ENCODE results near the gene ZSCAN9. TPM values are rescaled to one million over a fixed set of nuclear protein-coding genes. Genes with fewer than 3 reads are reported as not detected.

The ZSCAN9 gene
- total and polyA plus RNA-seq, 2 of the 13 experiments (the other 11 are each of a cell fraction or from before 2014, with no cell fraction given): 14.6 to 17.8 TPM

DNA sequence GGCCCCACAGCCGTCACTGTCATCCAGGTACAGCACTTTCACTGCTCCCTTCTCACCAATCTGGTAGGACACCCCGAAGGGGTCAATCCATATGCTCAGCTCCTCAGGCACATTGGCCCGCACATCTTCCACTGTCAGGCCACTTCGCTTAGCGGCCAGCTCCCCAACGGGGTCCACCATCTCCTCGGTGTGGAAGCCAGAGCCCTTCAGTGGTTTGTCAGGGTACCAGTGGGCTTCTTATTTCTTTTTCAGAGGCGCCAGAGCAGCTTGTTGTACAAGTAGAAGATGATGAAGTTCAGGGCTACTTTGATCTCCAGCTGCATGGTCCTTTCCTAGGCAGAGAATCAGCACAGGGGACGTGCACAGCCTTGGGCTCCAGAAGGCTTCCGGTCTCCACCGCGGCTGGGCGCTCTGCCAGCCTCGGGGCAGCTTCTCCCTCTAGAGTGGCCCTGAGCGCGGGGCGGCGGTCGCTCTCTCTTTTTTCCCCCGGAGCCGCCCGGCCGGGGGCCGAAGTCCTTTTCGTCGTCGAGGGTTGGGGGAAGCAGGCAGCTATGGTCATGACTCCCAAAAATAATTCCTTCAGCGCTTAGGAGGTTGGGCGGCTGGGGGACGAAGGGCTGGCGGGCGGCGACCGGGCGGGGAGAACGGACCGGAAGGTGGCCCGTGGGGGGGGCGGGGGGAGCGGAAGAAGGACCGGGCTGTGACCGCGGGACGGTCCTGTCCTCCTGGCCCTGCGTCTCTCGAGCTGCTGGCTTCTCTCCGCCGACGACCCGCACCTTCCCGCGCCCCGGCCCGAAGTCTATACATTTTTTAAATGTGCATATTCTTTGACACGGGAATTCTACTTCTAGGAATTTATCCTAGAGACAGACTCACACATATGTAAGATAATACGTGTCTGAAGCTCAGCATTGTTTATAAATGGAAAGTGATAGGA, 6.5 kb upstream of the ZSCAN9 start (continued):
- TF ChIP-seq, protein P1, sequence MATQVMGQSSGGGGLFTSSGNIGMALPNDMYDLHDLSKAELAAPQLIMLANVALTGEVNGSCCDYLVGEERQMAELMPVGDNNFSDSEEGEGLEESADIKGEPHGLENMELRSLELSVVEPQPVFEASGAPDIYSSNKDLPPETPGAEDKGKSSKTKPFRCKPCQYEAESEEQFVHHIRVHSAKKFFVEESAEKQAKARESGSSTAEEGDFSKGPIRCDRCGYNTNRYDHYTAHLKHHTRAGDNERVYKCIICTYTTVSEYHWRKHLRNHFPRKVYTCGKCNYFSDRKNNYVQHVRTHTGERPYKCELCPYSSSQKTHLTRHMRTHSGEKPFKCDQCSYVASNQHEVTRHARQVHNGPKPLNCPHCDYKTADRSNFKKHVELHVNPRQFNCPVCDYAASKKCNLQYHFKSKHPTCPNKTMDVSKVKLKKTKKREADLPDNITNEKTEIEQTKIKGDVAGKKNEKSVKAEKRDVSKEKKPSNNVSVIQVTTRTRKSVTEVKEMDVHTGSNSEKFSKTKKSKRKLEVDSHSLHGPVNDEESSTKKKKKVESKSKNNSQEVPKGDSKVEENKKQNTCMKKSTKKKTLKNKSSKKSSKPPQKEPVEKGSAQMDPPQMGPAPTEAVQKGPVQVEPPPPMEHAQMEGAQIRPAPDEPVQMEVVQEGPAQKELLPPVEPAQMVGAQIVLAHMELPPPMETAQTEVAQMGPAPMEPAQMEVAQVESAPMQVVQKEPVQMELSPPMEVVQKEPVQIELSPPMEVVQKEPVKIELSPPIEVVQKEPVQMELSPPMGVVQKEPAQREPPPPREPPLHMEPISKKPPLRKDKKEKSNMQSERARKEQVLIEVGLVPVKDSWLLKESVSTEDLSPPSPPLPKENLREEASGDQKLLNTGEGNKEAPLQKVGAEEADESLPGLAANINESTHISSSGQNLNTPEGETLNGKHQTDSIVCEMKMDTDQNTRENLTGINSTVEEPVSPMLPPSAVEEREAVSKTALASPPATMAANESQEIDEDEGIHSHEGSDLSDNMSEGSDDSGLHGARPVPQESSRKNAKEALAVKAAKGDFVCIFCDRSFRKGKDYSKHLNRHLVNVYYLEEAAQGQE (IDR thresholded peaks at IDR 0.05; ENCODE audit: borderline replicate concordance in 1 of 2, low read depth in 1 of 2, low read length in 2 of 2): peak in 1 of 2 experiments; percentile 55; a peak in 1 of 4 replicates
- peak; percentile 74 for TF ChIP-seq REPIN1 (CRISPR knock-in tag; IDR thresholded peaks at IDR 0.05; ENCODE audit: borderline replicate concordance, low read depth)
- TF ChIP-seq FOXO1 (CRISPR knock-in tag; IDR thresholded peaks at IDR 0.05): 0 out of 2 replicates have a peak, but pooled peaks have one; percentile 4
- TF ChIP-seq ZNF672 (CRISPR knock-in tag; IDR thresholded peaks at IDR 0.05): no peak
- TF ChIP-seq ZNF501 (CRISPR knock-in tag; IDR thresholded peaks at IDR 0.05): peak; percentile 74; the same call in 1 of the 2 replicates
- peak; percentile 71; the same call in 1 of the 2 replicates for TF ChIP-seq ZNF777 (CRISPR knock-in tag; IDR thresholded peaks at IDR 0.05)
- no peak for TF ChIP-seq NR2F6 (IDR thresholded peaks at IDR 0.05)
- TF ChIP-seq NR2F6 (CRISPR knock-in tag; IDR thresholded peaks at IDR 0.05): no peak
- no peak for TF ChIP-seq ZSCAN30 (CRISPR knock-in tag; IDR thresholded peaks at IDR 0.05)
- peak; percentile 88; the same call in 1 of the 2 replicates for TF ChIP-seq ZNF775 (CRISPR knock-in tag; IDR thresholded peaks at IDR 0.05; ENCODE audit: borderline replicate concordance)
- peak; percentile 89 for TF ChIP-seq KAT8 (CRISPR knock-in tag; IDR thresholded peaks at IDR 0.05)
- TF ChIP-seq, protein P2, sequence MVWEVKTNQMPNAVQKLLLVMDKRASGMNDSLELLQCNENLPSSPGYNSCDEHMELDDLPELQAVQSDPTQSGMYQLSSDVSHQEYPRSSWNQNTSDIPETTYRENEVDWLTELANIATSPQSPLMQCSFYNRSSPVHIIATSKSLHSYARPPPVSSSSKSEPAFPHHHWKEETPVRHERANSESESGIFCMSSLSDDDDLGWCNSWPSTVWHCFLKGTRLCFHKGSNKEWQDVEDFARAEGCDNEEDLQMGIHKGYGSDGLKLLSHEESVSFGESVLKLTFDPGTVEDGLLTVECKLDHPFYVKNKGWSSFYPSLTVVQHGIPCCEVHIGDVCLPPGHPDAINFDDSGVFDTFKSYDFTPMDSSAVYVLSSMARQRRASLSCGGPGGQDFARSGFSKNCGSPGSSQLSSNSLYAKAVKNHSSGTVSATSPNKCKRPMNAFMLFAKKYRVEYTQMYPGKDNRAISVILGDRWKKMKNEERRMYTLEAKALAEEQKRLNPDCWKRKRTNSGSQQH (CRISPR knock-in tag; IDR thresholded peaks at IDR 0.05; ENCODE audit: low read depth): peak; percentile 50; the same call in 1 of the 2 replicates
- TF ChIP-seq ZNF558 (CRISPR knock-in tag; IDR thresholded peaks at IDR 0.05; ENCODE audit: borderline replicate concordance): peak; percentile 60; the same call in 1 of the 2 replicates
- TF ChIP-seq ZNF441 (CRISPR knock-in tag; IDR thresholded peaks at IDR 0.05; ENCODE audit: borderline replicate concordance): no peak
- TF ChIP-seq DPF2 (CRISPR knock-in tag; IDR thresholded peaks at IDR 0.05; ENCODE audit: borderline replicate concordance, low read depth): no peak
- TF ChIP-seq, protein P3, sequence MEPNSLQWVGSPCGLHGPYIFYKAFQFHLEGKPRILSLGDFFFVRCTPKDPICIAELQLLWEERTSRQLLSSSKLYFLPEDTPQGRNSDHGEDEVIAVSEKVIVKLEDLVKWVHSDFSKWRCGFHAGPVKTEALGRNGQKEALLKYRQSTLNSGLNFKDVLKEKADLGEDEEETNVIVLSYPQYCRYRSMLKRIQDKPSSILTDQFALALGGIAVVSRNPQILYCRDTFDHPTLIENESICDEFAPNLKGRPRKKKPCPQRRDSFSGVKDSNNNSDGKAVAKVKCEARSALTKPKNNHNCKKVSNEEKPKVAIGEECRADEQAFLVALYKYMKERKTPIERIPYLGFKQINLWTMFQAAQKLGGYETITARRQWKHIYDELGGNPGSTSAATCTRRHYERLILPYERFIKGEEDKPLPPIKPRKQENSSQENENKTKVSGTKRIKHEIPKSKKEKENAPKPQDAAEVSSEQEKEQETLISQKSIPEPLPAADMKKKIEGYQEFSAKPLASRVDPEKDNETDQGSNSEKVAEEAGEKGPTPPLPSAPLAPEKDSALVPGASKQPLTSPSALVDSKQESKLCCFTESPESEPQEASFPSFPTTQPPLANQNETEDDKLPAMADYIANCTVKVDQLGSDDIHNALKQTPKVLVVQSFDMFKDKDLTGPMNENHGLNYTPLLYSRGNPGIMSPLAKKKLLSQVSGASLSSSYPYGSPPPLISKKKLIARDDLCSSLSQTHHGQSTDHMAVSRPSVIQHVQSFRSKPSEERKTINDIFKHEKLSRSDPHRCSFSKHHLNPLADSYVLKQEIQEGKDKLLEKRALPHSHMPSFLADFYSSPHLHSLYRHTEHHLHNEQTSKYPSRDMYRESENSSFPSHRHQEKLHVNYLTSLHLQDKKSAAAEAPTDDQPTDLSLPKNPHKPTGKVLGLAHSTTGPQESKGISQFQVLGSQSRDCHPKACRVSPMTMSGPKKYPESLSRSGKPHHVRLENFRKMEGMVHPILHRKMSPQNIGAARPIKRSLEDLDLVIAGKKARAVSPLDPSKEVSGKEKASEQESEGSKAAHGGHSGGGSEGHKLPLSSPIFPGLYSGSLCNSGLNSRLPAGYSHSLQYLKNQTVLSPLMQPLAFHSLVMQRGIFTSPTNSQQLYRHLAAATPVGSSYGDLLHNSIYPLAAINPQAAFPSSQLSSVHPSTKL (CRISPR knock-in tag; IDR thresholded peaks at IDR 0.05): peak; percentile 54; the same call in 1 of the 2 replicates
- TF ChIP-seq, protein P4, sequence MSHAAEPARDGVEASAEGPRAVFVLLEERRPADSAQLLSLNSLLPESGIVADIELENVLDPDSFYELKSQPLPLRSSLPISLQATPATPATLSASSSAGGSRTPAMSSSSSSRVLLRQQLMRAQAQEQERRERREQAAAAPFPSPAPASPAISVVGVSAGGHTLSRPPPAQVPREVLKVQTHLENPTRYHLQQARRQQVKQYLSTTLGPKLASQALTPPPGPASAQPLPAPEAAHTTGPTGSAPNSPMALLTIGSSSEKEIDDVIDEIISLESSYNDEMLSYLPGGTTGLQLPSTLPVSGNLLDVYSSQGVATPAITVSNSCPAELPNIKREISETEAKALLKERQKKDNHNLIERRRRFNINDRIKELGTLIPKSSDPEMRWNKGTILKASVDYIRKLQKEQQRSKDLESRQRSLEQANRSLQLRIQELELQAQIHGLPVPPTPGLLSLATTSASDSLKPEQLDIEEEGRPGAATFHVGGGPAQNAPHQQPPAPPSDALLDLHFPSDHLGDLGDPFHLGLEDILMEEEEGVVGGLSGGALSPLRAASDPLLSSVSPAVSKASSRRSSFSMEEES (CRISPR knock-in tag; IDR thresholded peaks at IDR 0.05): peak; percentile 78; the same call in 1 of the 2 replicates
